Measurements from ENCODE around the gene MYOM1.

The MYOM1 gene

GRCh38 chr18:3148930-3149535 lies 70.7 kb downstream of the MYOM1 start:
- no peak for DNase-seq

GRCh38 chr18:3147935-3148554 lies 71.7 kb downstream of the MYOM1 start:
- DNase-seq, result no peak

- DNase-seq, result no peak
Measured at GRCh38 chr18:3140986-3141639, 78.7 kb downstream of the MYOM1 start.

GRCh38 chr18:3140342-3140741 lies 79.4 kb downstream of the MYOM1 start:
- no peak for DNase-seq

GRCh38 chr18:3139406-3139805 lies 80.4 kb downstream of the MYOM1 start:
- no peak for DNase-seq

GRCh38 chr18:3138274-3138975 lies 81.3 kb downstream of the MYOM1 start:
- DNase-seq, result no peak

DNA sequence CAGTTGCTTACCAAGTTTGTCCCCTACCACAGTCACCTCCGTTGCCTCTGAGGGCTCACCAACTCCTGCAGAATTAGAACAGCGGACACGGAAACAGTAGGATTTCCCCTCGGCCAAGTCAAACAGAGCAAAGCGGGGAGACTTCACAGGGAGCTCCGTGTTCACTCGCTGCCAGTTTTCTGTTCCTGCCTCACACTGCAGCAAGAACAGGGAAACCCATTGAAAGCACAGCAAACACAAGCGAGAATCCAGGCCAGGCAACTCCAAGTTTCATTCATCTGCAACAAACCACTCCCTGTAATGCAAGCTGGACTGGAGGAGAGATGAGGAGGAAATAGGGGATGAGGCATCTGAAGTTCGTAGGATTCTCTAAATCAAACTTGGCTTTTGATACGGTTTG lies 84.2 kb downstream of the MYOM1 start:
- no peak for DNase-seq

DNA sequence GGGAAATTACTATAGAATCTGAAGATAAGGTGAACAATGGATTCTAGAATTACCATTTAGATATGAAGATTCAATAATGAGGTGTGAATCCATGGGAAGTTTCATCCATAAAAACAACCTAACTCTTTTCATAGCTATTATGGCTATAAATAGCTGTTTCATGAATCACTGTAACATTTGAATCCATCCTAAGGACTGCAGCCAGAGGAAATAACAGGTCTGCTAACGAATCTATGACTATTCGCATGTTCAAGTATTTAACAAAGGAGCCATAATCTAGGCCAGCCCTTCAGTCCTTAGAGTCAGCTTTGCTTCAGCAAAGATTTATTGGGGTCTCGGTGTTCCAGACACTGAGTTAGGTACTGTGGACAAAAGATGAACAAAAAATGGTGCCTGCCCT lies 87.1 kb downstream of the MYOM1 start:
- no peak for DNase-seq

DNA sequence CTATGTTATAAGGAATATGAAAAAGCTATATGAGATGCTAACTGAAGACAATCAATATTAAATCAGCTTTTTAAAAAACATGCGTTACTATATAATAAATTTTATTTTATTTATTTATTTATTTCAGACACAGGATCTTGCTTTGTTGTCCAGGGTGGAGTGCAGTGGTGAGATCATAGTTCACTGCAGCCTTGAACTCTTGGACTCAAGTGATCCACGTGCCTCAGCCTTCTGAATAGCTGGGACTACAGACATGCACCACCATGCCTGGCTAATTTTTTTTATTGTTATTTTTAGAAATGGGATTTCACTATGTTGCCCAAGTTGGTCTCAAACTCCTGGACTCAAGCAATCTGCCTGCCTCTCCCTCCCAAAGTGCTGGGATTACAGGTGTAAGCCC lies 89.4 kb downstream of the MYOM1 start:
- DNase-seq, result no peak

- DNase-seq, result peak; percentile 87
Measured at GRCh38 chr18:3129053-3129864, 90.5 kb downstream of the MYOM1 start.

DNA sequence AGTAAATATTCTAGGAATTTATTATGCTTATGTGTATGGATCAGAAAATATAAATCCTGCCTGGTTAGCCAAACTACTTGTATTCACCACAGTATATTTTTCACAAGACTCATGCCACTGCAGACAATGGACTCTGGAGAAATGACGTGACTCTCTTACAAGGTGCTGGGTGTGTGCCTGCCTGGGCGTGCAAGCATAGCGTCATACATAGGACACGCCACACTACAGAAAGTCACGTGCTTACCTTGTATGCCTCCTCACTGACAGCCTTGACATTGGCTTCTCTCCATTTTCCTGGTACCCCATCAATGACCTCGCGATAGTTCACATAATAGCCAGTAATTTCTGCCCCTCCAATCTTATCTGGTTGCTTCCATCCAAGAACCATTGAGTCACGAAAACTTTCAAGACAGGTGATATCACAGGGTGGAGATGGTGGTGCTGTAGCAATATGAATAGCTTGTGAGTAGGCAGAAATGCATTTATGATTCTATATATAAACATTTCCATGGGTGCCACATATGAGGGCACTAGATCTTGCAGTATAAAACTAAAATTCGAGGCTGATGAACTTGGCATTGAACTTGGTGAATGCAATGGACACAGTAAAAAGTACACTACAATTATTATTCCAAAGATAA lies 93.2 kb downstream of the MYOM1 start:
- DNase-seq, result no peak

DNA sequence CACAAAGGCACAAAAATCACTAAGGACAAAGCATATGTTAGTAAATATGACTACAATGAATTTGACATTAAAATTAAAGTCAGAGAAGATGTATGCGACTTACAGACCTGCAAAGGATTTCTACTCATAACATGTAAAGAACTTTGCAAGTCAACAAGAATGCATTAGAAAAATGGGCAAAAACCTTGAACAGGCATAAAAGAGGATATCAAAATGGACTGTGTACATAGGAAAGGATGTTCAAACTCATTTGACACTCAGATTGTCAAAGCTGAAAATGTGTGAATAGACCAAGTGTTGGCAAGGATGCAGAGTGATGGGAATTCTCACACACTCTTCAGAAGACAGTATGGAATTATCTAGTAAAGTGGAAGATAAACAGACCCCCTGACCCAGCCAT lies 94.9 kb downstream of the MYOM1 start:
- DNase-seq, result no peak

DNA sequence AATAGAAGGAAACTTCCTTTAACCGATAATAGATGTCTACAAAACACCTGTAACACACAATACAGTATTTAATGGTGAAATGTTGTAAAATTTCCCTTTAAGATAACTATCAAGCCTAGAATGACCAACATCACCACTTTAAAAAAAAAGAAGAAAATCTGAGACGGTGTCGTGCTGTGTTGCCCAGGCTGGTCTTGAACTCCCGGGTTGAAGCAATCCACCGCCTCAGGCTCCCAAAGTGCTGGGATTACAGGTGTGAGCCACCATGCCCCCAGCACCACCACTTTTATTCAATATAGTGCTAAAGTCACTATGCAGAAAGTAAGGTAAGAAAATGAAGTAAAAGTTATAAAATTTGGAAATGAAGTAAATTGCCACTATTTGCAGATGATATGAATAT lies 96.9 kb downstream of the MYOM1 start:
- no peak for DNase-seq

DNA sequence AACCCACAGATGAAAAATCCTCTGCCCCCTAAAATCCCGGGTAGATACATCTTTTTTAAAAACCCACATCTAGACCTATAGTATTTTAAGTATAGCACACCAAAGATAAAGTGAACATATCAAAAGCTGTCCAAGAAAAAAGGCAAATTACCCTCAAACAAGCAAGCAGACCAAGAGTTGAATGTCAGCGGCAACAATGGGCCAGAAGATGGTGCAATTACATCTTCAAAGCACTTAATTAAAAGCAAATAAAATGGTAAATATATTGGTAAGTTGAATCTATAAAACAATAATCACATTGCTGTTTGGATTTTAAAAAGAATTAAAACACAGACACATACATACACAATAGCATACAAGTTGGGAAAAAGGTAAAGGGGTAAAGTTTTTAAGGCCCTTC lies 98.5 kb downstream of the MYOM1 start:
- no peak for DNase-seq

- no peak for DNase-seq
Measured at GRCh38 chr18:3120356-3120755, 99.4 kb downstream of the MYOM1 start.

DNA sequence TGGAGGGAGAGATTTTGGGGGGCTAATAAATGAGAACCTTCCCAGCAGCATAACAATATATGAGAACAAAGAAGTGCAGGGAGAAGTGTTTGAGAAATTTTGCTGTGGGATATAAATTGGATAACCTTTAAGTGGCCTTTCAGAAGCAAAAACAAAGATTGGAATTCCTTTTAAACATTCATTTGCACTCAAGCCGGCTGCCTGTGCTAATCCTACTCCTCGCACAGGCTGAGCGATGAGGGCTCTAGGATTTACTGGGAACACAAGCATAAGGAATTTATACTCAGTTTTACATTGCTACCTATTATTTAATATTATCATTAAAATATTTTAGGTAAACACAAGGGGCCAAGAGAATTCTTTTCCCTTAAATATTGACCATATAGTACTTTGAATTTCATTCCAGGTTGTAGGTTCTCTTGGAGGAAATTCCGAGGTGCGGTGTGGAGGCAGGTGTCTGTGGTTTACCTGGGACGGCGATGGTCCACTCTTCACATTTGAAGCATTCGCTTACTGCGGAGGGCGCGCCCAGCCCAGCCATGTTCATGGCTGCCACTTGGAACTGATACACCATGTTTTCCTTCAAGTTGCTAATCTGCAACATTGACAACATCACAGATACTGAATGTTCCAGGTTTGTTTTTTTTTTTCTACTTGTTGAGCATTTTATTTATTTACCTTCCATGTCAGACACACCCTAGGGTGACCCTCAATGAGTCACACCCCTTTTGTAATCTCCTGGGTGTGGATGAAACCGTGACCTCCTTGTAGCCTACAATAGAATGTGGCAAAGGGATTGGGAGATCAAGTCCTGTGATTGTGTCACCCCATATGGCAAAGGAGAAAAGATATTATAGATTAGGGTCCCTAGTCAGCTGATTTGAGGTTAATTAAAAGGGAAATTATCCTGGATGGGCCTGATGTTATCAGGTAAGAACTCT lies 100.1 kb downstream of the MYOM1 start:
- no peak for DNase-seq

GRCh38 chr18:3118195-3119010 lies 101.4 kb downstream of the MYOM1 start:
- no peak for DNase-seq

DNA sequence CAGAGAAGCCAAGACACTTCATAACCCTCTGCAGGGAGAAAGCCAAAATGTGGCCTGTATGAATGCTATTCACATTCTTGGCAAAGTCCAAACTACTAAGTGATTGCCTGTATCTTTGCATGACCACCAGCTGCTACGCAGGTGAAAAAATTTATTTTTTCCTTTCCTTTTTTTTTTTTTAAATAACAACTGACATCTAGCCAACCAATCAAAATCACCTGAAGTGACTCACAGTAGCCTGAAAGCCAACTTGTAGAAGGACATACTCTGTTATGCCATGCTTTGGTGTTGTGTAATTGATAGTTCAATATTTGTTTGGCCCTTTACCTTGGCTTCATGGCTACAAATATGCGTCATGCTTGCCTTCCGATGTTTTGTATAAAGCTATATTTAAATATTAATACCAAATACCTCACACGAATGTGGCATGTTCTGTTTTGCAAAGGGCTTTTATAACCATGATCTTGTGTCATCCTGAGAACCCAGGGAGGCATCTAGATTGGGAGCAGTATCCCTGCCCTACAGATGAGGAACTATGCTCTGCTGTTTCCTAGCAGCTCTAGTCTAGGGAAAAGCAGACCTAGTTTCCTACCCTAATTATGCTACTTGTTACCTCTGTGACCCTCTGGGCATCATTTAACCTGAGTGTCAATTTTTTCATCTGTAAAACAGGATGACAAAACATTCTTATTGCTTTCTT lies 102.1 kb downstream of the MYOM1 start:
- DNase-seq, result no peak

- no peak for DNase-seq
Measured at GRCh38 chr18:3115447-3116030, 104.2 kb downstream of the MYOM1 start.
